SK-N-SH (cell line): Measurements from ENCODE around the gene PPP2R3B.

Source experiments
- CTCF ChIP-seq: fragments of 200-600 bp; sonication (generic); IDR thresholded peaks from 2 replicates; pipeline ENCODE4 v1.6.1; 2017; ENCODE audit warnings: antibody characterized with exemption, mild to moderate bottlenecking, moderate library complexity
- EP300 ChIP-seq, 2 experiments: IDR thresholded peaks; 2 replicates each; pipeline versions ENCODE4 v1.4.0 to v1.6.1; 2012; ENCODE audit warnings: borderline replicate concordance in 1 of 2, low read depth in 1 of 2, low read length in 1 of 2
- POLR2AphosphoS5 ChIP-seq: IDR thresholded peaks from 2 replicates; pipeline ENCODE4 v1.6.1; 2012; ENCODE audit warnings: low read depth, low read length
- RFX5 ChIP-seq: IDR thresholded peaks from 2 replicates; pipeline ENCODE4 v1.6.1; 2012; ENCODE audit warnings: mild to moderate bottlenecking, improper control_type of control experiment, low read length
- TAF1 ChIP-seq: IDR thresholded peaks from 2 replicates; pipeline ENCODE4 v1.6.1; 2012; ENCODE audit warnings: low read depth, mild to moderate bottlenecking, low read length, moderate library complexity, borderline replicate concordance
- USF2 ChIP-seq: fragments of 150-350 bp; IDR thresholded peaks from 2 replicates; pipeline ENCODE4 v1.6.1; 2017; ENCODE audit warnings: antibody characterized with exemption, low read length, low read depth, borderline replicate concordance

DNA sequence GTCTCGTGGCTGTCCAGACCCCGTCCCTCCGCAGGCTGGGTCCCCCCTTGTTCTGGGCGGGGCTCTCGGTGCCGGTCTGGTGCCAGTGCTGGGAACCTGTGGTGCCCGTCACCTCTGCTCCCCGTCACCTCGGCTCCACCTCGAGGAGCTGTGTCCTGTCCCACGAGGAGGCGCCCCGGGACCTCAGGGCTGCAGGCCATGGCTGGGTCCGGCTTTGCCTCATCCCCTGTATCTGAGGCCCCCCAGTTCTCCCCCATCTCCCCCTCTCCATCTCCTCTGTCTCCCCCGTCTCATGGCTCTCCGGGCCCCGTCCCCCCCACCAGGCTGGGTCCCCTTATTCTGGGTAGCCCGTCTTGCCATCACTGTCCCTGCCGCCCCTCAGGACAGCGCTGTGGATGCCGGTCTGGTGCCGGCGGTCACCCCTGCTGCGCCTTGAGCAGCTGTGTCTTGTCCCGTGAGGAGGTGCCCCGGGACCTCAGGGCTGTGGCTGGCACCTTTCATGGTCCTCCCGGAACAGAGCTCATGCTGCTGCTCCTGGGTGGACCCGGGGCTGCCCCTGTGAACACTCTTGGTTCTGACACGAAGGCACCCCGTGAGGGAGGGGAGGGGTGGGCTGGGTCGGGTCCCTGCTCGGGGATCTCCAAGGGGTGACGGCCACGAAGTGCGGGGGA is 54.7 kb downstream of the PPP2R3B start:
- TF ChIP-seq CTCF: no peak
- no peak for TF ChIP-seq EP300 (IDR thresholded peaks at IDR 0.05; ENCODE audit: borderline replicate concordance in 1 of 2, low read depth in 1 of 2, low read length in 1 of 2)
- TF ChIP-seq POLR2AphosphoS5: no peak
- no peak for TF ChIP-seq USF2
- TF ChIP-seq RFX5: no peak
- TF ChIP-seq TAF1: no peak
